Measurements from ENCODE around the gene MIA2.

DNA sequence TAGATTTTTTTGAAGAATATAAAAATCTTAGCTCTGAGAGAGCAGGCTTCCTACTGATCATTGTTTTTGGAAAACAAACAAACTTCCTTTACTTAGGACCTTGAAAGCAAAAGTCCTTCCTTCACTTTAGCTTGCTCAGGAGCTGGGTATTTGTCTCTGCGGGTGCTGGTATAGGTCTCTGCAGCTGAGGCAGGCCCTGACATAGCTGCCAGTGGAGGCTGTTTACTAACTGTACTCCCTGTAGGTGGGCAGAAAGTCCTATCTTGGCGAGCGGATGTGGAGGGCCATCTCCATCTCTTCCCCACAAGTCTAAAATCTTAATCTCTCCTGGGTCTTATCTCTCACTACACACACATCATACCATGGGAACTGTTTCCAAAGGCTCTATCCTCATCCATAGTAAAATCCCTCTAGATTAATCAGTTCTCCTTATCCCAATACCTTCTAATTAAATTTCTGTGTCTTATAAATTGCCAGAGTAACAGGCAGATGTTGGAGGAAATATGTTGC, 4.1 kb upstream of the MIA2 start:
- TF ChIP-seq CTCF (IDR thresholded peaks at IDR 0.05) (no peak), POLR2A (IDR thresholded peaks at IDR 0.05) (no peak)

Measured in prostate gland (tissue), 2 donors.